Measurements from ENCODE around the gene LRRC15. TPM values are rescaled to one million over a fixed set of nuclear protein-coding genes. Genes with fewer than 3 reads are reported as not detected.
A peak's percentile ranks its signal among the peaks of the same experiment; 100 is the strongest.

Gene LRRC15
- total RNA-seq, 3 donors from 2014 or later, result not detected

DNA sequence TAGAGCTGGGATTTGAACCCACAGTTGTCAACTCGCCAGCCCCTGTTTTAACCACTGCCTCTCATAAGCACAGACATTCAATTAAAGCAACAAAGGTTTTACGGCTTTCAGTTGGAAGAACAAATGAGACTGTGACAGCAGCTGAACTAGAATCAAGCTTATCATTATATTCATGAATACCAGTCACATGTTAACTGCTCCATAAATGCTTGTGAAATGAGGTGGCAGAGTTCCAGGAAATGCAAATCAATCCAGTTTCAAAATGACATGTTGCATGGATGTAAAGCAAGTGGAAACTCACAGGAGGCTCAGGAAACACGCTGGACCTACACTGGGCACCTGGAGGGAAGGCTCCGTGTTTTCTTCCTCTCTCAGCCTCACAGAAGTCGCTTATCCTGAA is 25.7 kb upstream of the LRRC15 start:
- peaks cover 11% of the 10 kb centered on the region for H3K9me3 Mint-ChIP-seq
- no peaks in the 10 kb centered on the region for H3K36me3 Mint-ChIP-seq (ENCODE audit: insufficient read depth)
- H3K4me3 Mint-ChIP-seq, result peak overlapping the region; percentile 63
- H3K27me3 Mint-ChIP-seq (ENCODE audit: low read depth), result peaks cover 16% of the 10 kb centered on the region
- ATAC-seq, result no peak
- peaks cover 47% of the 10 kb centered on the region for H3K4me1 Mint-ChIP-seq (ENCODE audit: low read depth)
- no peak for DNase-seq

- no peak overlapping the region for H3K4me3 Mint-ChIP-seq
- no peaks in the 10 kb centered on the region for H3K36me3 Mint-ChIP-seq (ENCODE audit: insufficient read depth)
- ATAC-seq (no peak), DNase-seq (no peak)
- H3K27me3 Mint-ChIP-seq (ENCODE audit: low read depth), result peaks cover 11% of the 10 kb centered on the region
- H3K9me3 Mint-ChIP-seq, result peaks cover 11% of the 10 kb centered on the region
- peaks cover 26% of the 10 kb centered on the region for H3K4me1 Mint-ChIP-seq (ENCODE audit: low read depth)
Observed at GRCh38 chr3:194392576-194392975, 23.0 kb upstream of the LRRC15 start.

GRCh38 chr3:194390835-194391234 is 21.3 kb upstream of the LRRC15 start:
- Mint-ChIP-seq H3K4me1 (ENCODE audit: low read depth) (peaks cover 13% of the 10 kb centered on the region), H3K36me3 (ENCODE audit: insufficient read depth) (no peaks in the 10 kb centered on the region), H3K27me3 (ENCODE audit: low read depth) (peaks cover 4% of the 10 kb centered on the region), H3K9me3 (peaks cover 11% of the 10 kb centered on the region), H3K4me3 (no peak overlapping the region)
- no peak for DNase-seq
- ATAC-seq, result no peak

DNA sequence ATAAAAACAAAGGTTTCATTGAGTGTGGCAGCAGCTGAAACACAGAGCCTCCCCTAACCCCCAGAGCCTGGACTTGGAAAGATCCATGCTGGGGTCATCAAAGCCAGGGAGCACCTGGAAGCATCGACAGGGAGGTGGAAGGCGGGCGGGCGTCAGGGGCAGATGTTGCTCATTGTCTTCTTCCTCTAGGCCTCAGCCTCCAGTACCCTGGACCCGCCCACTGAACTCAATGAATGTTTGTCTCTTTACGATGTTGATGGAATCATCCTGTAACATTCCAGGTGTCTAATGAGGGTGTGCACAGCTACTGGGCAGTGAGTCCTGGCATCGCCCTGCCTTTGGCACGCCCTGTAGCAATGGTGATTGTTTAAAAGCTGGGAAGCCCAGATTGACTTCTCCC is 19.7 kb upstream of the LRRC15 start:
- no peaks in the 10 kb centered on the region for H3K27me3 Mint-ChIP-seq (ENCODE audit: low read depth)
- H3K4me1 Mint-ChIP-seq (ENCODE audit: low read depth), result no peaks in the 10 kb centered on the region
- no peaks in the 10 kb centered on the region for H3K36me3 Mint-ChIP-seq (ENCODE audit: insufficient read depth)
- ATAC-seq (no peak), DNase-seq (no peak)
- H3K9me3 Mint-ChIP-seq, result peaks cover 11% of the 10 kb centered on the region
- no peak overlapping the region for H3K4me3 Mint-ChIP-seq

DNA sequence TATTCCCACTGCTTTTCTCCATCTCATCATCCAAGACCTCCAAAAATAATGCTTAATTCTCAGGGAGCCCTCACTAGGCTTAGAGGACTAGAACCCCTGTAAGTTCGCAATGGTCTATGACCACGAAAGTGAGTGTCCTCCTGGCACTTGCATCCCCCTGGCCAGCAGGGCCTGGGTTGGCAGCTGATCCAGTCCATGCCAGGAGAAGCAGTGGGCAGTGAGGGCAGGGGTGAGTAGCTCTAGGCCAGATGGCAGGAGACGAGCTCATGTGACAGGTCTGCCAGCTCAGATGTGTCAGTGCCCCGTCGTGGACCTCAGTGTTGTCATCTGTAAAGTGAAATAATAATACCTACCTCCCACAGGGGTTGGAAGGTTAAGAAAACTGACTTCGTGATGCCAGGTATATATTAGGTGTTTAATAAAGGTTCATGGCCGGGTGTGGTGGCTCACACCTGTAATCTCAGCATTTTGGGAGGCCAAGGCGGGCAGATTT is 18.4 kb upstream of the LRRC15 start:
- Mint-ChIP-seq H3K4me1 (ENCODE audit: low read depth) (no peaks in the 10 kb centered on the region), H3K27me3 (ENCODE audit: low read depth) (peaks cover 2% of the 10 kb centered on the region), H3K4me3 (no peak overlapping the region), H3K9me3 (peaks cover 11% of the 10 kb centered on the region), H3K36me3 (ENCODE audit: insufficient read depth) (no peaks in the 10 kb centered on the region)
- DNase-seq, result no peak
- no peak for ATAC-seq

DNA sequence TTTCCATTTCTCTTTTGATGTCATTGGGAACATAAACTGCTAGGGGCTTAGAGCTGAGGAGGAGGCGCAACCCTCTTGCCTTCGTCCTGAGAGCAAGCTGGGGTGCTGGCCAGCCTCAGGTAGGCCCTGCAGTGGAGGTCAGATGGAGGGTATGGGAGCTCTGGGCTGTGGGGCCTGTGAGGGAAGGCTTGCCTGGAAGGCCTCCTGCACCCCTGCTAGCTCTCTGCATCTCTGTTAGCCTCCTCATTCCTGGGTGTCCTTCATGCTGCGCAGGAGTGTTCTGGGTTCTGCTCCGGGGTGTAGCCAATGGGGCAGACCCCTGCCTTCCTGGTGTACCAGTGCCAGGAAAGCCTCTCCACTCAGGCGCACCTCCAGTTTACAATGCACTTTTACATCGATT is 17.7 kb upstream of the LRRC15 start:
- peaks cover 2% of the 10 kb centered on the region for H3K27me3 Mint-ChIP-seq (ENCODE audit: low read depth)
- peaks cover 11% of the 10 kb centered on the region for H3K9me3 Mint-ChIP-seq
- H3K4me3 Mint-ChIP-seq, result no peak overlapping the region
- ATAC-seq, result no peak
- H3K36me3 Mint-ChIP-seq (ENCODE audit: insufficient read depth), result no peaks in the 10 kb centered on the region
- no peaks in the 10 kb centered on the region for H3K4me1 Mint-ChIP-seq (ENCODE audit: low read depth)
- no peak for DNase-seq

- peaks cover 11% of the 10 kb centered on the region for H3K9me3 Mint-ChIP-seq
- DNase-seq (no peak), ATAC-seq (no peak)
- peaks cover 2% of the 10 kb centered on the region for H3K27me3 Mint-ChIP-seq (ENCODE audit: low read depth)
- H3K4me1 Mint-ChIP-seq (ENCODE audit: low read depth), result no peaks in the 10 kb centered on the region
- no peaks in the 10 kb centered on the region for H3K36me3 Mint-ChIP-seq (ENCODE audit: insufficient read depth)
- H3K4me3 Mint-ChIP-seq, result no peak overlapping the region
Observed at GRCh38 chr3:194386648-194387047, 17.1 kb upstream of the LRRC15 start.

- Mint-ChIP-seq H3K4me3 (no peak overlapping the region), H3K4me1 (ENCODE audit: low read depth) (no peaks in the 10 kb centered on the region), H3K36me3 (ENCODE audit: insufficient read depth) (no peaks in the 10 kb centered on the region), H3K27me3 (ENCODE audit: low read depth) (peaks cover 2% of the 10 kb centered on the region), H3K9me3 (peaks cover 8% of the 10 kb centered on the region)
- DNase-seq, result no peak
- no peak for ATAC-seq
Observed at GRCh38 chr3:194386066-194386465, 16.5 kb upstream of the LRRC15 start.

- Mint-ChIP-seq H3K9me3 (no peaks in the 10 kb centered on the region), H3K27me3 (ENCODE audit: low read depth) (peaks cover 4% of the 10 kb centered on the region), H3K4me1 (ENCODE audit: low read depth) (no peaks in the 10 kb centered on the region), H3K4me3 (no peak overlapping the region), H3K36me3 (ENCODE audit: insufficient read depth) (no peaks in the 10 kb centered on the region)
- DNase-seq (no peak), ATAC-seq (no peak)
Observed at GRCh38 chr3:194384569-194385001, 15.0 kb upstream of the LRRC15 start.

DNA sequence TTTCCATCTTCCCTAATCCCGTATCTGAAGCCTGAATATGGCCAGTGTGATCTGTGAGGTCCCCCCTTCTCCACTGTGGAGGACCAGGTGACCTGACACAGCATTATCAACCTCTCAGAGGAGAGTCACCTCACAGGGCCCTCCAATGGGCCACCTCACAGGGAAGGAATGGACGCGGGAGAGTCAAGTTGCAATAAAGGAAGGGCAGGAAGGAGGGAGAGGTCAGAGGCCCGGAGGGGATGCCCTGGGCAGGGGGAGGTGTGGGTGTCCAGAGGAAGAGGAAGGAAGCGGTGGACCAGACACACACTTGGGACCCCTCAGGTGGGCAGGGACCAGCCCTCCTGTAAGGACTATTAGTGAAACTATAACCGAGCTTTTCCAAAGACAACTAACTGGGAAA is 14.6 kb upstream of the LRRC15 start:
- Mint-ChIP-seq H3K36me3 (ENCODE audit: insufficient read depth) (no peaks in the 10 kb centered on the region), H3K9me3 (no peaks in the 10 kb centered on the region), H3K27me3 (ENCODE audit: low read depth) (peaks cover 4% of the 10 kb centered on the region), H3K4me3 (no peak overlapping the region), H3K4me1 (ENCODE audit: low read depth) (no peaks in the 10 kb centered on the region)
- ATAC-seq (no peak), DNase-seq (no peak)

- peaks cover 11% of the 10 kb centered on the region for H3K27me3 Mint-ChIP-seq (ENCODE audit: low read depth)
- no peaks in the 10 kb centered on the region for H3K9me3 Mint-ChIP-seq
- H3K36me3 Mint-ChIP-seq (ENCODE audit: insufficient read depth), result no peaks in the 10 kb centered on the region
- H3K4me1 Mint-ChIP-seq (ENCODE audit: low read depth), result no peaks in the 10 kb centered on the region
- no peak for DNase-seq
- no peak overlapping the region for H3K4me3 Mint-ChIP-seq
- no peak for ATAC-seq
Observed at GRCh38 chr3:194383276-194383940, 13.9 kb upstream of the LRRC15 start.

GRCh38 chr3:194382892-194383223 is 13.3 kb upstream of the LRRC15 start:
- DNase-seq (no peak), ATAC-seq (no peak)
- Mint-ChIP-seq H3K27me3 (ENCODE audit: low read depth) (peaks cover 14% of the 10 kb centered on the region), H3K9me3 (no peaks in the 10 kb centered on the region), H3K36me3 (ENCODE audit: insufficient read depth) (no peaks in the 10 kb centered on the region), H3K4me3 (no peak overlapping the region), H3K4me1 (ENCODE audit: low read depth) (no peaks in the 10 kb centered on the region)

DNA sequence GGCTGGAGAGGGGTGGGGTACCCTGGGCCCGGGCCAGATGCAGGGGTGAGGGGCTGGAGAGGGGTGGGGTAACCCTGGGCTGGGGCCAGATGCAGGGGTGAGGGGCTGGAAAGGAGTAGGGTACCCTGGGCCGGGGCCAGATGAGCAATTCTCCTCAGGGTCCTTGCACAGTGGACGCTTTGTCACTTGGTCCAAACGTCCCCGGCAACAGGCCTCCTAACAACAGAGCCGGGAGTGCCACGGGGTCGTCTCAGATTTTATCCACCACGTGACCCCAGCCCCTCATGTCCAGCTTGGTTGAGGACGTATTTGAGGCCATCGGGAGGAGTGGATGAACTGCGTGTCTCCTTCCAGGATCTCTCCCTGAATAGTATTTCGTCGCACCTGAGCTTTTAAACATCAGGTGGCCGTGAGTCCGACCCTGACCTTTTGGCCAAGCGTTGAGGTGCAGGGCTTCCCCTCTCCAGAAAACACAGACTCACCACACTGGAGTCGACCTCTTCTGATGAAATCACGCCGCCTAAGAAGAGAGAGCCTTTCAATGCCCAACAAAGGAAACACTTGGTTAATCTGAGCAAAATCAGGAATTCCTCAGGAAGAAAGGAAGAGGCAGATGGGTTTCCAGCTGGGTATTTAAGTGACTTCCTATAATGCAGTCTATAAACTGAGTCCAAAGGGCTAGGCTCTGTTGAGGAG is 12.8 kb upstream of the LRRC15 start:
- H3K9me3 Mint-ChIP-seq, result no peaks in the 10 kb centered on the region
- DNase-seq, result no peak
- peaks cover 14% of the 10 kb centered on the region for H3K27me3 Mint-ChIP-seq (ENCODE audit: low read depth)
- ATAC-seq, result no peak
- H3K36me3 Mint-ChIP-seq (ENCODE audit: insufficient read depth), result no peaks in the 10 kb centered on the region
- no peak overlapping the region for H3K4me3 Mint-ChIP-seq
- no peaks in the 10 kb centered on the region for H3K4me1 Mint-ChIP-seq (ENCODE audit: low read depth)

DNA sequence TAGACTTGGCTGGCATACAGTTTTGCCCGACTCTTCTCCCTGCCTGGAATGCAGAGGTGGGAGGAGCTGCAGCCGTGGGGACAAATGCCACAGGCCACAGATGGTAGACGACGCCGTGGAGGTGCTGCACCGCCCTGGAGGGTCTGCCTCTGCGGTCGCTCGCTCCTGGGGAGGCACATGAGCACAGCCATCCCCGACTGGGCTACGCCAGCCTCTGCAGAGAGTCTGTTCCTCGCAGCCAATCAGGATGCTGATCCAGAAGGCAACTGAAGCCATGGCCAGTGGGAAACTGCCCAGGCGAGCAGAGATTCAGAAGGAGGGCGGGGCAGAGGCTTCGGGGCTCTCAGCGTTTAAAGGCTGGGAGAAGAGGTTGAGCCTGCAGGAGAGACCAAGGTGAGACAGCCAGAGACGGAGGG is 11.9 kb upstream of the LRRC15 start:
- Mint-ChIP-seq H3K27me3 (ENCODE audit: low read depth) (peaks cover 14% of the 10 kb centered on the region), H3K4me3 (no peak overlapping the region), H3K36me3 (ENCODE audit: insufficient read depth) (no peaks in the 10 kb centered on the region), H3K4me1 (ENCODE audit: low read depth) (no peaks in the 10 kb centered on the region), H3K9me3 (no peaks in the 10 kb centered on the region)
- ATAC-seq (no peak), DNase-seq (no peak)

GRCh38 chr3:194380326-194380725 is 10.8 kb upstream of the LRRC15 start:
- Mint-ChIP-seq H3K4me3 (no peak overlapping the region), H3K4me1 (ENCODE audit: low read depth) (no peaks in the 10 kb centered on the region)
- no peak for DNase-seq

More at GRCh38 chr3:194380326-194380725, 10.8 kb upstream of the LRRC15 start:
- H3K36me3 Mint-ChIP-seq (ENCODE audit: insufficient read depth), result no peaks in the 10 kb centered on the region
- H3K9me3 Mint-ChIP-seq, result no peaks in the 10 kb centered on the region
- no peak for ATAC-seq
- peaks cover 17% of the 10 kb centered on the region for H3K27me3 Mint-ChIP-seq (ENCODE audit: low read depth)

All from activated T-cell treated with anti-CD3 and anti-CD28 coated beads, Interleukin-2, amount 50 U/mL, for 4 hours (primary cell).